ENCODE data around the gene MCC.

DNA sequence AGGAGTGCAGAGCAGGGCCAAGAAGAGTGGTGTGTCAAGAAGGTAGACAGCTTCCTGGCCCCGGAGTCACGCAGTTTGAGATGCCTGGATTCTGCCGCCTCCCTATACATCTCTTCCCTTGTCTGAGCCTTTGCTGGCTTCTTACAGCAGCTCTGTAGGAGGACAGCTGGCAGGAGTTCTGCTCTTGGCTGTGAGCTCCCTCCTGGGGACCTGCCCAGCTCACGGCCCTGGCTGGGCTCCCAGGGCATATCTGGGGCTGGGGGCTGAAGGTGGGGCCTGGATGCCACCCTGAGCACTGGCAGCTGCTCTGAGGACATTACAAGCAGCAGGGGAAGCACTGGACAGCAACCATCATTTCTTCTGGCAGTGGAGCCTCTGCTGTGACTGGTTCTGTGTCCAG lies 52.7 kb downstream of the MCC start:
- no peak for TF ChIP-seq YY1 (IDR thresholded peaks at IDR 0.05; ENCODE audit: insufficient read depth, insufficient read length)
- TF ChIP-seq ZNF274 (IDR thresholded peaks at IDR 0.05; ENCODE audit: low read depth, low read length) = no peak
